ENCODE results near the gene NAALADL2.

NAALADL2 gene

GRCh38 chr3:174891524-174892203 is 32.5 kb downstream of the NAALADL2 start:
- no peak for DNase-seq

- no peak for DNase-seq
These were observed 47.9 kb downstream of the NAALADL2 start for GRCh38 chr3:174907027-174907426.

GRCh38 chr3:174907628-174908407 is 48.7 kb downstream of the NAALADL2 start:
- DNase-seq = no peak

- no peak for DNase-seq
These were observed 72.6 kb downstream of the NAALADL2 start for GRCh38 chr3:174931473-174932353.

- no peak for DNase-seq
These were observed 77.5 kb downstream of the NAALADL2 start for GRCh38 chr3:174936590-174936989.

- no peak for DNase-seq
These were observed 78.3 kb downstream of the NAALADL2 start for GRCh38 chr3:174937478-174937877.

- DNase-seq = no peak
These were observed 79.0 kb downstream of the NAALADL2 start for GRCh38 chr3:174938102-174938501.

GRCh38 chr3:174940151-174940550 is 81.0 kb downstream of the NAALADL2 start:
- no peak for DNase-seq

- DNase-seq = no peak
These were observed 86.1 kb downstream of the NAALADL2 start for GRCh38 chr3:174945276-174945675.

GRCh38 chr3:174945951-174946350 is 86.8 kb downstream of the NAALADL2 start:
- DNase-seq = no peak

- DNase-seq = no peak
These were observed 90.4 kb downstream of the NAALADL2 start for GRCh38 chr3:174949523-174949922.

GRCh38 chr3:174951034-174951433 is 91.9 kb downstream of the NAALADL2 start:
- DNase-seq = no peak

GRCh38 chr3:174951498-174952005 is 92.4 kb downstream of the NAALADL2 start:
- DNase-seq = no peak

- DNase-seq = no peak
These were observed 93.9 kb downstream of the NAALADL2 start for GRCh38 chr3:174953068-174953467.

- no peak for DNase-seq
These were observed 96.4 kb downstream of the NAALADL2 start for GRCh38 chr3:174955513-174956016.

GRCh38 chr3:174957081-174957480 is 97.9 kb downstream of the NAALADL2 start:
- no peak for DNase-seq

- no peak for DNase-seq
These were observed 98.4 kb downstream of the NAALADL2 start for GRCh38 chr3:174957551-174958001.

- DNase-seq = no peak
These were observed 99.7 kb downstream of the NAALADL2 start for GRCh38 chr3:174958671-174959328.

GRCh38 chr3:174959556-174960065 is 100.5 kb downstream of the NAALADL2 start:
- DNase-seq = no peak

GRCh38 chr3:174960898-174961297 is 101.8 kb downstream of the NAALADL2 start:
- DNase-seq = no peak

GRCh38 chr3:174973465-174973864 is 114.3 kb downstream of the NAALADL2 start:
- DNase-seq = no peak

- no peak for DNase-seq
These were observed 127.6 kb downstream of the NAALADL2 start for GRCh38 chr3:174986685-174987084.

Data from activated CD4-positive, alpha-beta T cell treated with anti-CD3 and anti-CD28 coated beads for 48 hours (primary cell).